Left ventricle myocardium inferior (tissue), 1 donor: Measurements from ENCODE around the gene HOXA7. TPM values are rescaled to one million over a fixed set of nuclear protein-coding genes. Genes with fewer than 3 reads are reported as not detected.
A peak's percentile ranks its signal among the peaks of the same experiment; 100 is the strongest.

Experiments used
- DNase-seq: peaks from one replicate; pipeline ENCODE4 v3.0.0-alpha.2; 2020
- H3K27ac ChIP-seq: fragments of 200-600 bp; replicated peaks from 2 replicates; pipeline ENCODE4 v1.8.0; 2021
- H3K27me3 ChIP-seq: fragments of 200-600 bp; 2 replicates; pipeline ENCODE4 v1.8.0; 2021; ENCODE audit warnings: low read depth
- H3K36me3 ChIP-seq: fragments of 200-600 bp; 2 replicates; pipeline ENCODE4 v1.8.0; 2021
- H3K4me1 ChIP-seq: fragments of 200-600 bp; 2 replicates; pipeline ENCODE4 v1.8.0; 2021
- H3K4me3 ChIP-seq: fragments of 200-600 bp; 2 replicates; pipeline ENCODE4 v1.8.0; 2021; ENCODE audit warnings: mild to moderate bottlenecking, moderate library complexity
- H3K9me3 ChIP-seq: fragments of 200-600 bp; replicated peaks from 2 replicates; pipeline ENCODE4 v1.8.0; 2021
- intact Hi-C: fragments of 100-400 bp; cut with micrococcal nuclease; formaldehyde crosslinking; loops from one replicate; pipeline ENCODE4 v1.11.0; 2022
- total RNA-seq: library from RNA; stranded (reverse); fragmentation: NEBNext Ultra II Directional; extraction: Animal tissue kit (Norgen Biotek cat#: 25700); gene quantifications from one replicate; pipeline ENCODE4 v1.2.1, GENCODE V29; 2021
- TF ChIP-seq, protein P1 (sequence below): fragments of 200-600 bp; IDR thresholded peaks from 2 replicates; pipeline ENCODE4 v1.8.0; 2021; ENCODE audit warnings: antibody characterized with exemption, mild to moderate bottlenecking, borderline replicate concordance
- donor health status: DM: no; HTN: yes; CAD: no; lungs with severe emphysema.

Gene HOXA7
- total RNA-seq, 1 donor from 2014 or later, result 0.36 TPM

DNA sequence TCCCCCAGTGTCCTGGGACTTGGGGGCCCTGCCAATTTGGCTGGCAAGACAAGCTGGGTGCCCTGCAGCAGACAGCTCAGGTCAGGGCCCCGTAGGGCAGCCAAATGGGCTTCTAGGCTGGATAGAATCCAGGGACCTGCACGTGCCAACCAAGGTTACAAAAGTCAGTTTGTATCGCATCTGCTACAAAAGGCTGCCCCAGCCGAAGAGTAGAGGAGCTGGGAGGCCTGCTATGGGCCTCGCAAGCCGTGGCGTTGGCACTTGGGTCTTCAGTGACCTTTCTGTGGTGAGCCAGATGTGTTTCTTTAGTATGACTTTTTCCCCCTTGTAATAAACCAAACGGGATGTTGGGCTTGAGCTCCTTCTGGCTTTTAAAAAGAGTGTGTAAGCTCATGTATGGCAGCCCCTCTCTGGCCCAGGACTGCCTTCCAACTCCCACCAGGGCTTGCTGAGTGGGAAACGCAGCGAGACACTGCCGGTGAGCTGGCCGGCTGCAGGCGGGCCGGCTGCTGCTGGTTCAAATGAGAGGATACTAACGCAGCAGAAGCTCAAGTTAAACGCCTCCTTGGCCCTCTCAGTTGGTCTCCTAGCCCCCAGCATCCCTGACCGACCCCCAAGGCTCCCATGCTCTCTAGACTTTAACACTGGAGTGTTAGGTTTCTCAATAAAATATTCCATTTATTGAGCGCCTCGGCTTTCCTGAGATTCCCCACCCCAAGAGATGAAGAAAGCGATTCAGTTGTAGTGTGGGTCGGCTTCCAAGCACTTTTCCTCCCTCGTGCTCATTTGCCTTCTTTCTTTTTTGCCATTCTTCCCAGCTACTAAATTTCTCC is 20.7 kb upstream of the HOXA7 start:
- Histone ChIP-seq H3K27me3 (peaks cover 100% of the 10 kb centered on the region), H3K36me3 (no peaks in the 10 kb centered on the region), H3K27ac (no peak overlapping the region), H3K4me1 (peaks cover 32% of the 10 kb centered on the region), H3K9me3 (no peaks in the 10 kb centered on the region), H3K4me3 (no peak overlapping the region)
- peak; percentile 2 for DNase-seq
- intact Hi-C loops, result no loop called here
- TF ChIP-seq, protein P1, sequence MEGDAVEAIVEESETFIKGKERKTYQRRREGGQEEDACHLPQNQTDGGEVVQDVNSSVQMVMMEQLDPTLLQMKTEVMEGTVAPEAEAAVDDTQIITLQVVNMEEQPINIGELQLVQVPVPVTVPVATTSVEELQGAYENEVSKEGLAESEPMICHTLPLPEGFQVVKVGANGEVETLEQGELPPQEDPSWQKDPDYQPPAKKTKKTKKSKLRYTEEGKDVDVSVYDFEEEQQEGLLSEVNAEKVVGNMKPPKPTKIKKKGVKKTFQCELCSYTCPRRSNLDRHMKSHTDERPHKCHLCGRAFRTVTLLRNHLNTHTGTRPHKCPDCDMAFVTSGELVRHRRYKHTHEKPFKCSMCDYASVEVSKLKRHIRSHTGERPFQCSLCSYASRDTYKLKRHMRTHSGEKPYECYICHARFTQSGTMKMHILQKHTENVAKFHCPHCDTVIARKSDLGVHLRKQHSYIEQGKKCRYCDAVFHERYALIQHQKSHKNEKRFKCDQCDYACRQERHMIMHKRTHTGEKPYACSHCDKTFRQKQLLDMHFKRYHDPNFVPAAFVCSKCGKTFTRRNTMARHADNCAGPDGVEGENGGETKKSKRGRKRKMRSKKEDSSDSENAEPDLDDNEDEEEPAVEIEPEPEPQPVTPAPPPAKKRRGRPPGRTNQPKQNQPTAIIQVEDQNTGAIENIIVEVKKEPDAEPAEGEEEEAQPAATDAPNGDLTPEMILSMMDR, result no peak

DNA sequence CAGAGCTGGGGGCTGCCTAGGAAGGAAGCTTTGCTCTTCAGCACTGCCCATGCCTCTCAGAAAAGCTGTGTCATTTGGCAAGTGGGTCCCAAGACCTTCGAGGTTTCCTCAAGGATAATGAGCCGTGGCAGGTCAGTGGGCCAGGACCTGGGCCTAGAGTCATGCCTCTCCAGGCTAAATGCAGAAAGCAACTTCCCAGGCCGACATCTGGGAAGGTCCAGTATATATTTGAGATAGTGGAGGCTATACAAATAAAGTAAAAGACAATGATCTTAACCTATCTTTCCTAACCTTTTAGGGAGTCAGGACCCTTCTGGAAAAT is 20.0 kb upstream of the HOXA7 start:
- TF ChIP-seq, protein P1, result no peak
- intact Hi-C loops, result no loop called here
- H3K27me3 ChIP-seq, result peaks cover 100% of the 10 kb centered on the region
- H3K4me1 ChIP-seq, result peaks cover 38% of the 10 kb centered on the region
- no peaks in the 10 kb centered on the region for H3K36me3 ChIP-seq
- no peaks in the 10 kb centered on the region for H3K9me3 ChIP-seq
- no peak for DNase-seq
- no peak overlapping the region for H3K27ac ChIP-seq
- H3K4me3 ChIP-seq, result no peak overlapping the region

DNA sequence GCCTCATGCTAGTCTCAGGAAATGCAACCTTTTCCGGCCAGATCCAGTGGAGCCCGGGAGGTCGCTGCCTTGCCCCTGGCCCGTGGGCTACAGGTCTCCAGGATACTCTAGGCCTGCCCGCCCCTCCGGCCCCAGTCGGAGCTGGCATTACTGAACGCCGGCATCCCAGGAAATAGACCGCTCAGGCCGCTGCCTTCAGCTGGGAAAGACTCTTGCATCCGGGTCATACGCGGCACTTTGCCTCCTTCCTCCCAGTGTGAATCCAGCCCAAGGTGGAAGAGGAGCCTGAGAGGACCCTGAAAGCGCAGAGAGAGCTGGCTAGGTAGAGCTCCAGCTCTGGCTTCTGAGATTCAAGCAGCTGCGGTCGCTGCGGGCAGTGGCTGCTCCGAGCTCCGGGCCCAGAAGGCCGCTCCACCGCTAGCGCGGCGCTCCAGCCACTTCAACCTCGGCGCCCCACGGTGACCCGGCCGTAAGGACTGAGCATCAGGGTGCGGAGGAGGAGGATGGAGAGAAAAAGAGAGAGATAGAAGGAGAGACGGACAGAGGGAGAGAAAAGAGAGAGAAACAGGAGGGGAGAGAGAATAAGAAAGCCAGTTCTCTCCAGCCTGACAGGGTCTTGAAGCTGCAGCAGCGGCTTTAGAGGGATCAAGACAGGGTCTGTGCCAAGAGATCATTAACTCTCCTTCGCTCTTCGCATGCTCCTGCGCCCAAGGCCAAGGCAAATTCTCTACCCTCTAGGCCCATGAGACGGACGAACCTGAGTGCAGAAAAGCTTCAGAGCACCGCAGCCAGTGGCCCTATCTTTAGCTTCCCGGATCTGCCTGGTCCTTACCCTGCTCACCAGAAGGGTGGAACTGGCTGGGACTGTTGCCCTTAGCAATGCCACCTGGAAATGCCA is 19.4 kb upstream of the HOXA7 start:
- H3K36me3 ChIP-seq, result no peaks in the 10 kb centered on the region
- no peaks in the 10 kb centered on the region for H3K9me3 ChIP-seq
- TF ChIP-seq, protein P1, result no peak
- H3K4me1 ChIP-seq, result peaks cover 38% of the 10 kb centered on the region
- intact Hi-C loops, result no loop called here
- H3K4me3 ChIP-seq, result no peak overlapping the region
- no peak overlapping the region for H3K27ac ChIP-seq
- DNase-seq, result peak; percentile 3
- peaks cover 100% of the 10 kb centered on the region for H3K27me3 ChIP-seq

DNA sequence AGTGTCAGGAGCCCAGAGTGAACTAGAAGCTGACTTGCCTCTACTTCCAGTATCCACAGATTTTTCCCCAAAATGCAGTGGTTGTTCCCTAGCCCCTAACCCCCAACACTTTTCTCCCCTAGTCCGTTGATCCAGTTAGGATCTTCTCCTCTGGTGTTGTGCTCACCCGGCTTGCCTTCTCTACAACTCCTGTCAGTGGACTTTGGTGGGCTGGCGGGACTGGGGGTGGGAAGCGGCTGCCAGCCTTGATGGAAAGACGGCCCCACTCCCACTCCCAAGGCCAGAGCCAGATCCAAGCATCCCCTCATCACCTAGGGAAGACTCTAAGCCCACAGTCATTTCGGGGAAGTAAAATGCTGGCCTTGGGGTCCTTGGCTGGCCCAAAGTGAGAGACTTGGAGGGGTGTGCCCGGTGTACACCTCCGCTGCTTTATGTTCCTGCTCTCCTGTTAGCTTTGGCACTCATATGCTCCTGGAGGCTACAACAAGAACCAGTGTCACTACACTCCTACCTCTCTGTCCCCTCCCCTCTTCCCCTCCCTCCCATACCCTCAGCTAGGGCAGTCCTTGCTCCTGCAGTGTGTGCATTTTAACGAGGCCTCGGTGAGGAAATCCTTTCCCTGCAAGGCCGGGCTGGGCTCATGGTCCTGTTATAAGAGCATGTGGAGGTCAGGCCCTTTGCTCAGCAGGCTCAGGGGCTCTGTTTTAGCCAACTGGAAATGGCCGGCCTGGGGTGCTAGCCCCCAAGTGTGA is 18.6 kb upstream of the HOXA7 start:
- TF ChIP-seq, protein P1, result no peak
- no peaks in the 10 kb centered on the region for H3K36me3 ChIP-seq
- no peak overlapping the region for H3K4me3 ChIP-seq
- no peaks in the 10 kb centered on the region for H3K9me3 ChIP-seq
- peaks cover 100% of the 10 kb centered on the region for H3K27me3 ChIP-seq
- no peak overlapping the region for H3K27ac ChIP-seq
- intact Hi-C loops, result no loop called here
- peaks cover 37% of the 10 kb centered on the region for H3K4me1 ChIP-seq
- peak; percentile 6 for DNase-seq
